ENCODE results near the gene ANKS3. TPM values are rescaled to one million over a fixed set of nuclear protein-coding genes. Genes with fewer than 3 reads are reported as not detected.
A peak's percentile ranks its signal among the peaks of the same experiment; 100 is the strongest.

ANKS3 gene
- total RNA-seq, 2 experiments from 2014 or later: 10.0 to 10.2 TPM

DNA sequence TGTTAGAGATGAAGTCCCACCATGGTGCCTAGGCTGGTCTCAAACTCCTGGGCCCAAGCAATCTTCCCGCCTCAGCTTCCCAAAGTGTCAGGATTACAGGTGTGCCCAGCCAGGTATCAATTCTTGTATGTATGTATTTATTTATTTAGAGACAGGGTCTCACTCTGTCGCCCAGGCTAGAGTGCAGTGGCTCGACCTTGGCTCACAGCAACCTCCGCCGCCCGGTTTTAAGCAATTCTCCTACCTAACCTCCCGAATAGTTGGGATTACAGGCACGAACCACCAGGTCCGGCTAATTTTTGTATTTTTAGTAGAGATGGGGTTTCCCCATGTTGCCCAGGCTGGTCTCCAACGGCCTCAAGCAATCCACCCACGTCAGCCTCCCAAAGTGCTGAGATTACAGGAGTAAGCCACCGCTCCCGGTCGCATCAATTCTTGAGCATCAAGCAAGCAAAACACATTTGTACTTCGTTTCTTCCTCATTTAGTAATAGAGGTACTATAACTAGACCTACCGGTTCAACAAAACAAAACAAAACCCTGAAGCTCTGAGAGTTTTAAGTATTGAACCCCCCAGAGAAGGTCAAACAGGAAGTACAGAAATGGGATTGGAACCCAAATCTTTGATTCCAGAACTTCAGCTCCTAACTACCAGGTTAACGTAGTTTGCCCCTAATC lies 33.9 kb upstream of the ANKS3 start:
- Mint-ChIP-seq H3K27ac (peak overlapping the region; percentile 92), H3K4me3 (peak overlapping the region; percentile 89)

DNA sequence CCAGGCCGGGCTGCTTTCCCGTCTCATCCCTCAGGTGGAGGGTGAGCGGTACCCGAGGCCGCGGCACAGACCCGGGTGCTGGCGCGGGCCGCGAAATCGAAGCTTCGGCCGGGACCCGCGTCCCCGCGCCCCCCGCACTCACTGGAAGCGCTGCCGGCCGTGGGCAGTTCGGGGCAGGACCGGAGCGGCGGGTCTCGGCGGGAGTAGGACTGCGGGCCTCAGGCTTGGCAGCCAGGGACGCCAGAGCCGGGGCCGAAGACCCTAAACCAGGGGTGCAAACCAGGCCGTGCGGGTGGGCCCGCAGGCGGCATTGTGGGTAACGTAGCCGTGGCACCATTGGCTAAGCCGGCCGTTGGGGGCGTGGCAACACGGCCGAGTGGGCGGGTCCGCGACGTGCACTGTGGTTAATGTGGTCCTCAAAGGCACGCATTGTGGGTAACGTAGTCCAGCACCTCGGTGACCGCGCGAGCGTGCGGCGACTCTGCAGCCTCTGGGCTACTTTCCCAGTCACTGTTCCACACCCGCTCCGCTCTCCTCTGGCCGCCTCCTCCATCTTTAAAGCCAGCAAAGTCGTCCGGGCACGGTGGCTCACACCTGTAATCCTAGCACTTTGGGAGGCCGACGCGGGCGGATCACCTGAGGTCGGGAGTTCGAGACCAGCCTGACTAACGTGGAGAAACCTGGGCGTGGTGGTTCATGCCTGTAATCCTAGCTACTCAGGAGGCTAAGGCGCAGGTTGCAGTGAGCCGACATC lies 33.0 kb upstream of the ANKS3 start, which contains the start of gene ZNF500:
Gene ZNF500, minus strand, starts transcription at position 288 of the 754 bp plus-strand sequence. CDS start 1,184 bp downstream, outside the sequence.
- peaks cover 16% of the 10 kb centered on the region for H3K36me3 Mint-ChIP-seq (ENCODE audit: low read depth)
- ChIA-PET POLR2A (interaction anchor here (0.7 to 3.8 kb wide), 4 partner anchors 33 to 151 kb away, joined by 3 to 24 read pairs (median 8); partner anchors contain the start of genes ANKS3, DNAAF8, GLYR1 and NUDT16L1), CTCF (interaction anchor here (1.0 to 1.9 kb wide), 3 partner anchors 25 to 61 kb away, joined by 3 to 7 read pairs (median 3); partner anchors contain the start of genes ANKS3 and DNAAF8)
- peak within 1 kb of the TSS; percentile 92 for H3K27ac Mint-ChIP-seq
- H3K4me3 Mint-ChIP-seq: peak within 1 kb of the TSS; percentile 89
- peak; percentile 96 for DNase-seq
- peaks cover 36% of the 10 kb centered on the region for H3K4me1 Mint-ChIP-seq
- H3K9me3 Mint-ChIP-seq: no peaks in the 10 kb centered on the region
- H3K27me3 Mint-ChIP-seq: no peaks in the 10 kb centered on the region

More for the DNA sequence above, 33.9 kb upstream of the ANKS3 start:
- DNase-seq: peak; percentile 36
- Mint-ChIP-seq H3K27me3 (no peaks in the 10 kb centered on the region), H3K4me1 (peaks cover 34% of the 10 kb centered on the region), H3K36me3 (ENCODE audit: low read depth) (peaks cover 9% of the 10 kb centered on the region), H3K9me3 (no peaks in the 10 kb centered on the region)
- CTCF ChIA-PET: interaction anchor here (0.8 to 2.2 kb wide), 3 partner anchors 24 to 144 kb away, joined by 3 to 12 read pairs (median 3); partner anchors contain the start of genes ANKS3, DNAAF8 and MGRN1
- POLR2A ChIA-PET: interaction anchor here (0.9 to 3.8 kb wide), 7 partner anchors 9 to 95 kb away, joined by 3 to 24 read pairs (median 4); partner anchors contain the start of genes ANKS3, DNAAF8, GLYR1 and SEPTIN12

DNA sequence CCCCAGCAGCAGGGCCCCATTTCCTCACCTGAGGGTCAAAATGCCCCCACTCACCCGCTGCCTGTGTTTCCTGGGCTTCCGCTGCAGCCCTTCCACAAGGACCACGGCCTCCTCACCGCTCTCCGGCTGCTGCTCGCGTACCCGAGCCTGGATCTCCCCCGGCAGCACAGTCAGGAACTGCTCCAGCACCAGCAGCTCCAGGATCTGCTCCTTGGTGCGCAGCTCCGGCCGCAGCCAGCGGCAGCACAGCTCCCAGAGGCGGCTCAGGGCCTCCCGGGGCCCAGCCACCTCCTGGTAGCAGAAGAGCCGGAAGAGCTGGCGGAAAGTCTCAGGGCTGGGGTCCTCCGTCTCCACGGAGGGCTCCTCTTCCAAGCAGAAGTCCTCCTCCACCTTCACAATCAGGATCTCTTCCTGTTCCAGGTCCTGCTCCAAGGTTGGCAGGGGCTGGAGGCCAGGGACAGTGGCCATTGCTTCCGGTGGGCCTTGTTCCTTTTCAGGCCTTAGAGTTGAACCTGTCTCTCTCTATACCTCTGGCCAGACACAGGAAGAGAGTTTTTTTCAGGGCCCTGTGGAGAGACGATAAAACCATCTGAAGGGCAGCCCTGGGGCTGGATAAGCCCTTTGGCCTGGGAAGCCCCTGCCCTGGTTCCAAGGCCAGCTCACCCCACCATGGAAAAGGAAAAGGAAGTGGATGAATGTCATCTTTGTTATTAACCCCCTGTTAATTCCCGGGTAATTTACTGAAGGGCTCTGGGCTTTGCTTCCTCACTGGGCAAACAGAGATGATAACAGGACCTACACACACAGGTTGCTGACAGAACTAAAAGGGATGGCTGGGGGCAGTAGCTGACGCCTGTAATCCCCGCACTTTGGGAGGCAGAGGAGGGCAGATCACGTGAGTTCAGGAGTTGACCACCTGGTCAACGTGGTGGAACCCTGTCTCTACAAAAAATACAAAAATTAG lies 31.7 kb upstream of the ANKS3 start:
- Mint-ChIP-seq H3K27ac (peak overlapping the region; percentile 85), H3K27me3 (no peaks in the 10 kb centered on the region), H3K4me3 (peak overlapping the region; percentile 88), H3K9me3 (no peaks in the 10 kb centered on the region), H3K36me3 (ENCODE audit: low read depth) (peaks cover 20% of the 10 kb centered on the region), H3K4me1 (peaks cover 36% of the 10 kb centered on the region)
- POLR2A ChIA-PET: interaction anchor here (1.4 to 3.8 kb wide), 3 partner anchors 31 to 150 kb away, joined by 3 to 24 read pairs (median 13); partner anchors contain the start of genes ANKS3, DNAAF8, GLYR1 and UBN1
- CTCF ChIA-PET: interaction anchor here (0.5 to 1.9 kb wide), 3 partner anchors 31 to 60 kb away, joined by 3 to 7 read pairs (median 3); partner anchors contain the start of genes ANKS3 and DNAAF8
- no peak for DNase-seq

DNA sequence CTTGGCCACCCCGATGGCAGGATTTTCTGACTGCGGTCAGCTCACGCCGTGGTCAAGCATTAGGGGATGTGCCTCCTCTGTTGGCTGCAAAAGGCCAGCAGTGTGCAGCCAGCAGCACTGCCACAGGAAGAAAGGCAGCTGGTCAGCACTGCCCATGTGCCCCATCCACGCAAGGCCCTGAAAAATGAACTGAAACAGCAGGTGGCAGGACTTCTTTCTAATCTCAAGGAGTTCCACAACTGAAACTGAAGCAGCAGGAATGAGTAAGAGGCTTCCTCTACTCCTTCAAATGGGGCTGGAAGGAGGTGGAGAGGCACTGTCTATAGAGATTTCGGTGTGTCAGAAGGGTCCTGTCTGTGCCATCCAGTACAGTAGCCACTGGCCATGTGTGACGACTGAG lies 29.7 kb upstream of the ANKS3 start:
- Mint-ChIP-seq H3K4me1 (peaks cover 26% of the 10 kb centered on the region), H3K27me3 (no peaks in the 10 kb centered on the region), H3K36me3 (ENCODE audit: low read depth) (peaks cover 33% of the 10 kb centered on the region), H3K9me3 (no peaks in the 10 kb centered on the region), H3K4me3 (no peak overlapping the region), H3K27ac (no peak overlapping the region)
- POLR2A ChIA-PET: interaction anchor here (1.0 kb wide), 1 partner anchor 38 kb away, joined by 4 read pairs; the partner anchor contains the start of gene ROGDI
- DNase-seq: no peak
- CTCF ChIA-PET: interaction anchor here (0.7 kb wide), 1 partner anchor 39 kb away, joined by 4 read pairs; the partner anchor contains the start of gene ROGDI

DNA sequence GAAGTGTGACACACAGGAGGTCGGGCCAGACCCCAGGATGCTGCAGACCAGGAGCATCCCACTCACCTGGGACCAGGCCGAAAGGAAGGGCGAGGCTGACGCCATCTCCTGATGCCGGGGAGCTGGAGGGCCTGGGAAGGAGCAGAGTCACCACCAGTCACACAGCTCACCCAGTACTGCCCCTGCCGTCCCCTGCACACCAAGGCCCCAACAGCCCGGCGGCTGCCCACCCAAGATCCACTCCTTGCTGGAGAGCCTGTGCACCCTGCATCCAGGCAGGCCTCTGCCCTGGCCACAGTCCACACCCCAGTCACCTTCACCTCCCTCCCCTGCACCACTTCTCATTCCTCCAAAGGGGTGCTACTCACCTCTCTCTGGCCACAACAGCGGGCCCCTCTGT lies 28.1 kb upstream of the ANKS3 start:
- H3K4me1 Mint-ChIP-seq: peaks cover 14% of the 10 kb centered on the region
- ChIA-PET POLR2A (interaction anchor here (1.9 kb wide), 1 partner anchor 27 kb away, joined by 4 read pairs; the partner anchor contains the start of genes ANKS3 and DNAAF8), CTCF (no interaction called here)
- DNase-seq: no peak
- H3K9me3 Mint-ChIP-seq: no peaks in the 10 kb centered on the region
- no peak overlapping the region for H3K4me3 Mint-ChIP-seq
- no peaks in the 10 kb centered on the region for H3K27me3 Mint-ChIP-seq
- no peak overlapping the region for H3K27ac Mint-ChIP-seq
- peaks cover 41% of the 10 kb centered on the region for H3K36me3 Mint-ChIP-seq (ENCODE audit: low read depth)

DNA sequence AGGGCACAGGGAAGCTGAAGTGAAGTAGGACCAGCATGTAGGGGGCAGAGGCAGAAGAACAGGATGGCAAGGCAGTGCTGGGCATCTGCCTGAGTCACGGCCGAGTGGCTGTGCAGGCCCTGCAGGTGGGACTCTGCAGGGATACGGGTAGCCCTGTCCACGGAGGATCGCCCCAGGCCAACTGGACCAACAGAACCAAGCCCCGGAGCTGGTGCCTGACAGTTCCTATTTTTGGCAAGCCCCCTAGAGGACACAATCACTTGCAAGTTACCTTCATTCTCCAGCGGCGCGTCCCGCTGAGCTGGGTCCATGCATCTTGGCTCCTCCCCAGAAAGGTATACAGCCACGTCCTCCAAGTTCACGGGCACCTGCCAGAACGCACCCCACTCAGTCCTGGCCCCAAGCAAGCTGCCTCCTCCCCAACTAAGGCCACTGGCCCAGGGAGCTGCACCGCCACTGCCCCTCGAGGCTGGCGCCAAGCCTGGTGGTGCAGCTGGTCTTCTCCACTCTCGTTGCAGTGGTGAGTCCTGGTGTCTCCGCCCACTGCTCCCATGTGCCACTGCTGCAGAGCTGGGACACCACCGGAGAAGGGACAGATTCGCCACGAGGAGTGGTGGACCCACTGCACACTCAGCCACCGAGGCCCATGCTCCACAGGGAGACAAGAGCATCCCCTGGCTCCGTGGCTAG lies 26.3 kb upstream of the ANKS3 start:
- Mint-ChIP-seq H3K4me1 (peaks cover 5% of the 10 kb centered on the region), H3K36me3 (ENCODE audit: low read depth) (peaks cover 48% of the 10 kb centered on the region), H3K4me3 (no peak overlapping the region), H3K27ac (no peak overlapping the region), H3K27me3 (no peaks in the 10 kb centered on the region), H3K9me3 (peaks cover 4% of the 10 kb centered on the region)
- no peak for DNase-seq
- ChIA-PET CTCF (no interaction called here), POLR2A (interaction anchor here (1.0 kb wide), 1 partner anchor 67 kb away, joined by 3 read pairs; the partner anchor contains the start of gene NUDT16L1)

DNA sequence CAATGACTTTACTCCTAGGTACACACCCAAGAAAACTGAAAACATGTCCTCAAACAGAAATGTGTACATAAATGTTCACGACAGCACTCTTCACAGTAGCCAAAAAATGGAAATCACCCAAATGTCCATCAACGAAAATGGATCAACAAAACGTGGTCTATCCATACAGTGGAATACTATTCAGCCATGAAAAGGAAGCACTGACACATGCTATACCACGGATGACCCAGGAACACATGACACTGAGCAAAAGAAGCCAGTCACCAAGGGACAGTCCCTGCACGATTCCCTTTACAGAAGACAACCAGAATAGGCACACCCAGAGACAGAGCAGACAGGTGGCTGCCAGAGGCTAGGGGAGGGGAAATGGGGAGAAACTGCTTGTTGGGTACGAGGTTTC lies 21.6 kb upstream of the ANKS3 start:
- ChIA-PET POLR2A (no interaction called here), CTCF (no interaction called here)
- DNase-seq: no peak
- H3K4me1 Mint-ChIP-seq: no peaks in the 10 kb centered on the region
- H3K36me3 Mint-ChIP-seq (ENCODE audit: low read depth): peaks cover 50% of the 10 kb centered on the region
- H3K27ac Mint-ChIP-seq: no peak overlapping the region
- H3K27me3 Mint-ChIP-seq: no peaks in the 10 kb centered on the region
- H3K4me3 Mint-ChIP-seq: no peak overlapping the region
- H3K9me3 Mint-ChIP-seq: peaks cover 4% of the 10 kb centered on the region

DNA sequence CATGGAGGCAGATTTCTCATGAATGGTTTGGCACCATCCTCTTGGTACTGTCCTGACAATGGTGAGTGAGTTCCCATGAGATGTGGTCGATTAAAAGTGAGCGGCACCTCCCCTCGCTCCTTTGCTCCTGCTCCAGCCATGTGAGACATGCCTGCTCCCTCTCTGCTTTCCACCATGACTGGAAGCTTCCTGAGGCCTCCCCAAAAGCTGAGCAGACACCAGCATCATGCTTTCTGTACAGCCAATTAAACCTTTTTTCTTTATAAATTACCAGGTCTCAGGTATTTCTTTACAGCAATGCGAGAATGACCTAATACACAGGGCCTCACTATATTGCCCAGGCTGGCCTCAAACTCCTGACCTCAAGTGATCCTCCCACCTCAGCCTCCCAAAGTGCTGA lies 20.8 kb upstream of the ANKS3 start:
- H3K27me3 Mint-ChIP-seq: no peaks in the 10 kb centered on the region
- peaks cover 44% of the 10 kb centered on the region for H3K36me3 Mint-ChIP-seq (ENCODE audit: low read depth)
- ChIA-PET CTCF (no interaction called here), POLR2A (no interaction called here)
- H3K4me3 Mint-ChIP-seq: no peak overlapping the region
- no peaks in the 10 kb centered on the region for H3K4me1 Mint-ChIP-seq
- H3K27ac Mint-ChIP-seq: no peak overlapping the region
- DNase-seq: no peak
- peaks cover 4% of the 10 kb centered on the region for H3K9me3 Mint-ChIP-seq

DNA sequence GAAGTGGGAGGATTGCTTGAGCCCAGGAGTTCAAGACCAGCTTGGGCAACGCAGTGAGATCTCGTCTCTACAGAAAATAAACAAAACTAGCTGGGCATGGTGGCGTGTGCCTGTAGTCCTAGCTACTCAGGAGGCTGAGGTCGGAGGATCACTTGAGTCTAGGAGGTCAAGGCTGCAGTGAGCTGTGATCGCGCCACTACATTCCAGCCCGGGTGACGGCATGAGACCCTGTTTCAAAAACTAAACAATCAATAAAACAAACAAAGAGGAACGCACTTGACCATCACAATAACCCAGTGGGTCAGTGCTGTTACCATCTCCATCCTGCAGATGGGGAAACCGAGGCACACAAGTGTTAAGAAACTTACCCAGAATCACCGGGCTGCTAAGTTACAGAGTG lies 19.2 kb upstream of the ANKS3 start:
- H3K4me1 Mint-ChIP-seq: no peaks in the 10 kb centered on the region
- ChIA-PET POLR2A (no interaction called here), CTCF (interaction anchor here (0.6 kb wide), 1 partner anchor 39 kb away, joined by 5 read pairs; no protein-coding TSS in a partner anchor)
- peaks cover 33% of the 10 kb centered on the region for H3K36me3 Mint-ChIP-seq (ENCODE audit: low read depth)
- no peaks in the 10 kb centered on the region for H3K27me3 Mint-ChIP-seq
- no peak overlapping the region for H3K27ac Mint-ChIP-seq
- H3K9me3 Mint-ChIP-seq: peaks cover 4% of the 10 kb centered on the region
- DNase-seq: no peak
- no peak overlapping the region for H3K4me3 Mint-ChIP-seq

DNA sequence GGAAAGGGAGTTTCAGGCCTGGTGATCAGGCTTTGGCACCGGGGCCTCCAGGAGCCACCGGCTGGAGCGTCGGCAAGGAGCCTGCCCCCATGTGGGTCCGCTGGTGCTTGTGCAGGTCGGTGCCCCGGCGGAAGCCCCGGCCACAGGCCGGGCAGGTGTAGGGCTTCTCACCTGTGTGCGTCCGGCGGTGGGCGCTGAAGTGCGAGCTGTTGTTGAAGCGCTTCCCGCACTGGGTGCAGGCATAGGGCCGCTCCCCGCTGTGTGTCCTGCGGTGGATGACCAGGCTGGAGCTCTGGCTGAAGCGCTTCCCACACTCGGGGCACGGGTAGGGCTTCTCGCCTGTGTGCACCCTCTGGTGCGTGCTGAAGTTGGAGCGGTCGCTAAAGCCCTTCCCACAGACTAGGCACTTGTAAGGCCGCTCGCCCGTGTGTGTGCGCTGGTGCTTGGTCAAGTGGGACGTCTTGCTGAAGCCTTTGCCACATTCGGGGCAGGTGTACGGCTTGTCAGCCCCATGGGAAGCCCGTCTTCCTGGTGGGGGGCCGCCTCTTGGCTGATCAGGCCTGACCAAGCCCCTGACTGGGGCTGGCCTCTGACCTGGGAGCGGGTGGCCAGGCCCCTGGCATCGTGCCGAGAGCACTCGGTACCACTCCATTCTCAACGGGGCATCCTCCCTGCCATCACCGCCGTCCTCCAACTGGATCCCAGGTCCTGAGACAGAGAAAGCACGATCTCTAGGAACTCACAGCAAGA lies 18.5 kb upstream of the ANKS3 start:
- H3K27ac Mint-ChIP-seq: no peak overlapping the region
- peaks cover 30% of the 10 kb centered on the region for H3K36me3 Mint-ChIP-seq (ENCODE audit: low read depth)
- H3K27me3 Mint-ChIP-seq: no peaks in the 10 kb centered on the region
- H3K4me3 Mint-ChIP-seq: no peak overlapping the region
- peaks cover 4% of the 10 kb centered on the region for H3K9me3 Mint-ChIP-seq
- ChIA-PET POLR2A (interaction anchor here (1.8 kb wide), 1 partner anchor 18 kb away, joined by 4 read pairs; the partner anchor contains the start of genes ANKS3 and DNAAF8), CTCF (no interaction called here)
- peaks cover 4% of the 10 kb centered on the region for H3K4me1 Mint-ChIP-seq
- no peak for DNase-seq

DNA sequence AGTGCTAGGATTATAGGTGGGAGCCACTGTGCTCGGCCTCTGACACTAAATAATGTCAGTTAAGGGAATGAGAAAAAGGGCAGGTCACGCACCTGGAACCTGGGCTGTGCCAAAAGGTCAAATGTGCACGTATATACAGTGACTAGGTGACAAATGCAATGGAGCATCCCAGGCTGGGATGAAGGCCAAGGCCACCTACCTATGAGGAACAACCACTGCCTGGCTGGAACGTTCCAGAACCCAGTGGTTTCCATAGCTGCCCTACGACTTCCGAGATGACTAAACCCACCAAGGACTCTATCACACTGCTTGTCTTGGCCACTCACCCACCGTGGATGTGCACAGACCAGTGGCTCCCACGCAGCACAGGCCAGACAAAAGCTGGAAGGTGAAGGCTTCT lies 16.8 kb upstream of the ANKS3 start:
- H3K36me3 Mint-ChIP-seq (ENCODE audit: low read depth): peaks cover 24% of the 10 kb centered on the region
- ChIA-PET POLR2A (interaction anchor here (1.8 kb wide), 1 partner anchor 17 kb away, joined by 4 read pairs; the partner anchor contains the start of genes ANKS3 and DNAAF8), CTCF (no interaction called here)
- H3K27ac Mint-ChIP-seq: no peak overlapping the region
- H3K9me3 Mint-ChIP-seq: peaks cover 4% of the 10 kb centered on the region
- no peak overlapping the region for H3K4me3 Mint-ChIP-seq
- peaks cover 4% of the 10 kb centered on the region for H3K4me1 Mint-ChIP-seq
- no peak for DNase-seq
- no peaks in the 10 kb centered on the region for H3K27me3 Mint-ChIP-seq
